Fibroblast of lung (primary cell): Measurements from ENCODE around the gene ABCF3. TPM values are rescaled to one million over a fixed set of nuclear protein-coding genes. Genes with fewer than 3 reads are reported as not detected.

ENCODE experiments used
- DNase-seq, 2 donors: peaks; one replicate each; pipeline versions ENCODE4 v3.0.0 to v3.0.0-alpha.2; 2010; ENCODE audit warnings: low read depth in 2 of 2
- H2AFZ ChIP-seq: 2 replicates; pipeline ENCODE4 v1.5.1; 2012; ENCODE audit warnings: low read length, control low read depth, inconsistent platforms
- H3K27ac ChIP-seq: 2 replicates; pipeline ENCODE4 v1.5.1; 2011; ENCODE audit warnings: low read length, control low read depth; ENCODE audit not compliant: insufficient read depth
- H3K27me3 ChIP-seq: 2 replicates; pipeline ENCODE4 v1.5.1; 2011; ENCODE audit warnings: mild to moderate bottlenecking, low read length; ENCODE audit not compliant: control insufficient read depth, insufficient read depth
- H3K36me3 ChIP-seq: 2 replicates; pipeline ENCODE4 v1.5.1; 2011; ENCODE audit warnings: low read length; ENCODE audit not compliant: control insufficient read depth, insufficient read depth
- H3K4me1 ChIP-seq: 2 replicates; pipeline ENCODE4 v1.5.1; 2011; ENCODE audit warnings: low read length; ENCODE audit not compliant: control insufficient read depth, insufficient read depth; ENCODE audit errors: extremely low read depth
- H3K4me2 ChIP-seq: 2 replicates; pipeline ENCODE4 v1.5.1; 2011; ENCODE audit warnings: low read length, control low read depth; ENCODE audit not compliant: insufficient read depth; ENCODE audit errors: extremely low read depth
- H3K4me3 ChIP-seq, 4 experiments: fragments of 200-600 bp in 1 of 4; sonication (generic) in 1 of 4; replicated peaks in 1 of 4; 2 replicates each; pipeline ENCODE4 v1.5.1; 2011 to 2016; ENCODE audit warnings: low read length in 4 of 4, low read depth in 3 of 4, mild to moderate bottlenecking in 3 of 4, control low read depth in 2 of 4, inconsistent platforms in 1 of 4, mixed read lengths in 1 of 4; ENCODE audit not compliant: insufficient read depth in 1 of 4; ENCODE audit errors: control extremely low read depth in 1 of 4
- H3K79me2 ChIP-seq: 2 replicates; pipeline ENCODE4 v1.5.1; 2012; ENCODE audit warnings: mild to moderate bottlenecking, low read length, inconsistent platforms; ENCODE audit not compliant: control insufficient read depth, insufficient read depth
- H3K9ac ChIP-seq: 2 replicates; pipeline ENCODE4 v1.5.1; 2011; ENCODE audit warnings: mild to moderate bottlenecking, low read length, control low read depth; ENCODE audit not compliant: insufficient read depth
- H3K9me3 ChIP-seq: 2 replicates; pipeline ENCODE4 v1.5.1; 2012; ENCODE audit warnings: low read depth, low read length; ENCODE audit not compliant: control insufficient read depth, insufficient read depth
- H4K20me1 ChIP-seq: 2 replicates; pipeline ENCODE4 v1.5.1; 2011; ENCODE audit warnings: low read length; ENCODE audit not compliant: control insufficient read depth, insufficient read depth; ENCODE audit errors: extremely low read depth
- CTCF ChIP-seq, 2 donors: IDR thresholded peaks in 1 of 2; conservative IDR thresholded peaks in 1 of 2; 1 replicate in 1 of 2; 2 replicates in 1 of 2; pipeline ENCODE4 v1.5.1; 2011 to 2012; ENCODE audit warnings: low read length in 2 of 2, control low read depth in 1 of 2, inconsistent platforms in 1 of 2, low read depth in 1 of 2, mild to moderate bottlenecking in 1 of 2
- EZH2 ChIP-seq: IDR thresholded peaks from 2 replicates; pipeline ENCODE4 v1.5.1; 2012; ENCODE audit warnings: low read length, control low read depth, mild to moderate bottlenecking; ENCODE audit errors: missing control alignments
- polyA plus RNA-seq, 2 donors: library from polyadenylated mRNA; depleted of rRNA in 1 of 2; stranded (reverse) in 1 of 2; unstranded in 1 of 2; fragments of >200 nt; gene quantifications; 2 replicates each; pipeline ENCODE4 v1.2.1, GENCODE V29; 2011 to 2012; ENCODE audit warnings: missing spikeins in 1 of 2
- total RNA-seq: library from RNA; depleted of rRNA; stranded (reverse); fragments of >200 nt; gene quantifications from 2 replicates; pipeline ENCODE4 v1.2.1, GENCODE V29; 2014

ABCF3 gene
- total and polyA plus RNA-seq, 2 donors (not counting 1 experiment from before 2014, with no cell fraction given): 31.3 to 65.1 TPM

GRCh38 chr3:184174646-184175492 lies 11.1 kb upstream of the ABCF3 start, which contains the start of gene AP2M1:
AP2M1 (plus strand) TSS chr3:184174855; CDS start chr3:184176994, 2,139 bp downstream.
- Histone ChIP-seq H2AFZ (no peak within 1 kb of the TSS), H3K79me2 (peaks cover 43% of the 10 kb centered on the region), H3K4me1 (peaks cover 7% of the 10 kb centered on the region), H3K27me3 (no peaks in the 10 kb centered on the region), H4K20me1 (no peaks in the 10 kb centered on the region), H3K9ac (peak within 1 kb of the TSS; percentile 93), H3K4me2 (peak within 1 kb of the TSS; percentile 38), H3K9me3 (no peaks in the 10 kb centered on the region), H3K36me3 (peaks cover 20% of the 10 kb centered on the region), H3K4me3 (peak within 1 kb of the TSS; percentile 47 to 98 (median 75)), H3K27ac (peak within 1 kb of the TSS; percentile 89)
- peak; percentile 99 to 100 for DNase-seq
- TF ChIP-seq CTCF (conservative IDR thresholded peaks at IDR 0.05 in 1 of 2, IDR thresholded peaks at IDR 0.05 in 1 of 2; ENCODE audit: low read depth in 1 of 2, low read length in 2 of 2) (no peak), EZH2 (no peak)

GRCh38 chr3:184175506-184175905 lies 10.5 kb upstream of the ABCF3 start:
- Histone ChIP-seq H3K4me2 (peak overlapping the region; percentile 38), H3K79me2 (peaks cover 47% of the 10 kb centered on the region), H3K27me3 (no peaks in the 10 kb centered on the region), H3K4me3 (peak overlapping the region; percentile 47 to 98 (median 75)), H3K27ac (peak overlapping the region; percentile 89), H3K9ac (peak overlapping the region; percentile 93), H3K36me3 (peaks cover 24% of the 10 kb centered on the region), H4K20me1 (peaks cover 2% of the 10 kb centered on the region), H2AFZ (no peak overlapping the region), H3K9me3 (no peaks in the 10 kb centered on the region), H3K4me1 (peaks cover 7% of the 10 kb centered on the region)
- TF ChIP-seq EZH2: no peak
- TF ChIP-seq CTCF (conservative IDR thresholded peaks at IDR 0.05 in 1 of 2, IDR thresholded peaks at IDR 0.05 in 1 of 2; ENCODE audit: low read depth in 1 of 2, low read length in 2 of 2): no peak
- no peak for DNase-seq

GRCh38 chr3:184175981-184176376 lies 10.0 kb upstream of the ABCF3 start:
- Histone ChIP-seq H3K4me1 (peaks cover 7% of the 10 kb centered on the region), H3K27me3 (no peaks in the 10 kb centered on the region), H3K36me3 (peaks cover 29% of the 10 kb centered on the region), H4K20me1 (peaks cover 2% of the 10 kb centered on the region), H3K79me2 (peaks cover 50% of the 10 kb centered on the region), H3K4me2 (peak overlapping the region; percentile 38), H3K4me3 (peak overlapping the region; percentile 47 to 98 (median 75)), H3K9me3 (no peaks in the 10 kb centered on the region), H3K27ac (peak overlapping the region; percentile 89), H2AFZ (no peak overlapping the region), H3K9ac (peak overlapping the region; percentile 39)
- DNase-seq: no peak
- no peak for TF ChIP-seq CTCF (conservative IDR thresholded peaks at IDR 0.05 in 1 of 2, IDR thresholded peaks at IDR 0.05 in 1 of 2; ENCODE audit: low read depth in 1 of 2, low read length in 2 of 2)
- no peak for TF ChIP-seq EZH2
